Measurements from ENCODE around the gene FAIM. TPM values are rescaled to one million over a fixed set of nuclear protein-coding genes. Genes with fewer than 3 reads are reported as not detected.

Gene FAIM
- total and polyA plus RNA-seq, 4 donors, result 3.3 to 8.5 (median 5.1) TPM

GRCh38 chr3:138573138-138573537 lies 35.4 kb upstream of the FAIM start:
- 98% methylated on average over 1 of the region's 1 CpG for WGBS
- no peak for TF ChIP-seq EGR1 (IDR thresholded peaks at IDR 0.05; ENCODE audit: low read depth in 2 of 2)
- no peak for TF ChIP-seq NR2F2 (IDR thresholded peaks at IDR 0.05)
- no peak for TF ChIP-seq HNF4A (conservative IDR thresholded peaks at IDR 0.05)
- TF ChIP-seq, protein P1, sequence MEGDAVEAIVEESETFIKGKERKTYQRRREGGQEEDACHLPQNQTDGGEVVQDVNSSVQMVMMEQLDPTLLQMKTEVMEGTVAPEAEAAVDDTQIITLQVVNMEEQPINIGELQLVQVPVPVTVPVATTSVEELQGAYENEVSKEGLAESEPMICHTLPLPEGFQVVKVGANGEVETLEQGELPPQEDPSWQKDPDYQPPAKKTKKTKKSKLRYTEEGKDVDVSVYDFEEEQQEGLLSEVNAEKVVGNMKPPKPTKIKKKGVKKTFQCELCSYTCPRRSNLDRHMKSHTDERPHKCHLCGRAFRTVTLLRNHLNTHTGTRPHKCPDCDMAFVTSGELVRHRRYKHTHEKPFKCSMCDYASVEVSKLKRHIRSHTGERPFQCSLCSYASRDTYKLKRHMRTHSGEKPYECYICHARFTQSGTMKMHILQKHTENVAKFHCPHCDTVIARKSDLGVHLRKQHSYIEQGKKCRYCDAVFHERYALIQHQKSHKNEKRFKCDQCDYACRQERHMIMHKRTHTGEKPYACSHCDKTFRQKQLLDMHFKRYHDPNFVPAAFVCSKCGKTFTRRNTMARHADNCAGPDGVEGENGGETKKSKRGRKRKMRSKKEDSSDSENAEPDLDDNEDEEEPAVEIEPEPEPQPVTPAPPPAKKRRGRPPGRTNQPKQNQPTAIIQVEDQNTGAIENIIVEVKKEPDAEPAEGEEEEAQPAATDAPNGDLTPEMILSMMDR (IDR thresholded peaks at IDR 0.05; ENCODE audit: low read depth, low read length, missing input control), result no peak
- no peak for TF ChIP-seq SP1 (IDR thresholded peaks at IDR 0.05)
- TF ChIP-seq, protein P2, sequence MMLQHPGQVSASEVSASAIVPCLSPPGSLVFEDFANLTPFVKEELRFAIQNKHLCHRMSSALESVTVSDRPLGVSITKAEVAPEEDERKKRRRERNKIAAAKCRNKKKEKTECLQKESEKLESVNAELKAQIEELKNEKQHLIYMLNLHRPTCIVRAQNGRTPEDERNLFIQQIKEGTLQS (IDR thresholded peaks at IDR 0.05), result no peak
- no peak for TF ChIP-seq FOXA2 (IDR thresholded peaks at IDR 0.05)
- TF ChIP-seq, protein P3, sequence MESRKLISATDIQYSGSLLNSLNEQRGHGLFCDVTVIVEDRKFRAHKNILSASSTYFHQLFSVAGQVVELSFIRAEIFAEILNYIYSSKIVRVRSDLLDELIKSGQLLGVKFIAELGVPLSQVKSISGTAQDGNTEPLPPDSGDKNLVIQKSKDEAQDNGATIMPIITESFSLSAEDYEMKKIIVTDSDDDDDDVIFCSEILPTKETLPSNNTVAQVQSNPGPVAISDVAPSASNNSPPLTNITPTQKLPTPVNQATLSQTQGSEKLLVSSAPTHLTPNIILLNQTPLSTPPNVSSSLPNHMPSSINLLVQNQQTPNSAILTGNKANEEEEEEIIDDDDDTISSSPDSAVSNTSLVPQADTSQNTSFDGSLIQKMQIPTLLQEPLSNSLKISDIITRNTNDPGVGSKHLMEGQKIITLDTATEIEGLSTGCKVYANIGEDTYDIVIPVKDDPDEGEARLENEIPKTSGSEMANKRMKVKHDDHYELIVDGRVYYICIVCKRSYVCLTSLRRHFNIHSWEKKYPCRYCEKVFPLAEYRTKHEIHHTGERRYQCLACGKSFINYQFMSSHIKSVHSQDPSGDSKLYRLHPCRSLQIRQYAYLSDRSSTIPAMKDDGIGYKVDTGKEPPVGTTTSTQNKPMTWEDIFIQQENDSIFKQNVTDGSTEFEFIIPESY (IDR thresholded peaks at IDR 0.05), result no peak
- no peak for TF ChIP-seq FOXA1 (IDR thresholded peaks at IDR 0.05)
- TF ChIP-seq JUND (IDR thresholded peaks at IDR 0.05), result no peak
- no peak for TF ChIP-seq MAX (IDR thresholded peaks at IDR 0.05)
- TF ChIP-seq, protein P4, sequence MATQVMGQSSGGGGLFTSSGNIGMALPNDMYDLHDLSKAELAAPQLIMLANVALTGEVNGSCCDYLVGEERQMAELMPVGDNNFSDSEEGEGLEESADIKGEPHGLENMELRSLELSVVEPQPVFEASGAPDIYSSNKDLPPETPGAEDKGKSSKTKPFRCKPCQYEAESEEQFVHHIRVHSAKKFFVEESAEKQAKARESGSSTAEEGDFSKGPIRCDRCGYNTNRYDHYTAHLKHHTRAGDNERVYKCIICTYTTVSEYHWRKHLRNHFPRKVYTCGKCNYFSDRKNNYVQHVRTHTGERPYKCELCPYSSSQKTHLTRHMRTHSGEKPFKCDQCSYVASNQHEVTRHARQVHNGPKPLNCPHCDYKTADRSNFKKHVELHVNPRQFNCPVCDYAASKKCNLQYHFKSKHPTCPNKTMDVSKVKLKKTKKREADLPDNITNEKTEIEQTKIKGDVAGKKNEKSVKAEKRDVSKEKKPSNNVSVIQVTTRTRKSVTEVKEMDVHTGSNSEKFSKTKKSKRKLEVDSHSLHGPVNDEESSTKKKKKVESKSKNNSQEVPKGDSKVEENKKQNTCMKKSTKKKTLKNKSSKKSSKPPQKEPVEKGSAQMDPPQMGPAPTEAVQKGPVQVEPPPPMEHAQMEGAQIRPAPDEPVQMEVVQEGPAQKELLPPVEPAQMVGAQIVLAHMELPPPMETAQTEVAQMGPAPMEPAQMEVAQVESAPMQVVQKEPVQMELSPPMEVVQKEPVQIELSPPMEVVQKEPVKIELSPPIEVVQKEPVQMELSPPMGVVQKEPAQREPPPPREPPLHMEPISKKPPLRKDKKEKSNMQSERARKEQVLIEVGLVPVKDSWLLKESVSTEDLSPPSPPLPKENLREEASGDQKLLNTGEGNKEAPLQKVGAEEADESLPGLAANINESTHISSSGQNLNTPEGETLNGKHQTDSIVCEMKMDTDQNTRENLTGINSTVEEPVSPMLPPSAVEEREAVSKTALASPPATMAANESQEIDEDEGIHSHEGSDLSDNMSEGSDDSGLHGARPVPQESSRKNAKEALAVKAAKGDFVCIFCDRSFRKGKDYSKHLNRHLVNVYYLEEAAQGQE (IDR thresholded peaks at IDR 0.05), result no peak
- no peak for TF ChIP-seq GABPA (IDR thresholded peaks at IDR 0.05 in 1 of 2, conservative IDR thresholded peaks at IDR 0.05 in 1 of 2)
- no peak for TF ChIP-seq HNF4G (IDR thresholded peaks at IDR 0.05)
- TF ChIP-seq YY1 (IDR thresholded peaks at IDR 0.05), result no peak
- Histone ChIP-seq H3K9me3 (ENCODE audit: control insufficient read depth in 4 of 4, low read length in 3 of 4) (peaks cover 0 to 7% (median 2%) of the 10 kb centered on the region in 4 donors), H3K27me3 (ENCODE audit: control insufficient read depth in 4 of 4, insufficient read depth in 4 of 4, low read length in 3 of 4) (no peaks in the 10 kb centered on the region), H3K36me3 (ENCODE audit: control insufficient read depth in 4 of 4, insufficient read depth in 3 of 4, low read depth in 1 of 4, low read length in 3 of 4) (peaks cover 3 to 13% (median 4%) of the 10 kb centered on the region in 4 donors), H3K9ac (ENCODE audit: low read depth in 1 of 2, low read length in 2 of 2) (no peak overlapping the region), H3K4me1 (ENCODE audit: control insufficient read depth in 4 of 4, insufficient read depth in 4 of 4, low read length in 3 of 4) (peaks cover 0 to under 1% (median 0%) of the 10 kb centered on the region in 4 donors), H3K4me3 (ENCODE audit: low read depth in 1 of 3, low read length in 3 of 3) (no peak overlapping the region), H3K27ac (ENCODE audit: low read depth in 1 of 2, low read length in 2 of 2) (no peak overlapping the region)
- no peak for DNase-seq (ENCODE audit: low spot score)

DNA sequence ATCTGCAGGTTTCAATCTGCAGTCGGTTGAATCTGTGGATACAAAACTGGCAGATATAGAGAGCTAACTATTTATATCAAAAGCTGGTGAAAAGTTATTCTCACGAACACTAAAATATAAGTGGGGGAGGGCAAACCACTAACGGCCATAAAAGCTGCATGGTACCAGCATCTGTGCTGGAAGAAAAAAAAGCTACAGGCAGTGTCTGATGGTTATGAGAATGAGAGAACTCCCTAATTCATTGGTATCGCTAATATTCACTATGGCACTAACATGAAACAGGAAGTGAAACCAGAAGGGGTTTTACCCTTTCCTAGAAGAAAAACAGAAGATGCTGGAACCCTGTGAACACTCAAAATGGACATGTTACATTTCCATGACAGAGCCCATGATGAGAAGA lies 30.4 kb upstream of the FAIM start:
- Histone ChIP-seq H3K27me3 (ENCODE audit: control insufficient read depth in 4 of 4, insufficient read depth in 4 of 4, low read length in 3 of 4) (no peaks in the 10 kb centered on the region), H3K36me3 (ENCODE audit: control insufficient read depth in 4 of 4, insufficient read depth in 3 of 4, low read depth in 1 of 4, low read length in 3 of 4) (peaks cover 0 to 4% (median 1%) of the 10 kb centered on the region in 4 donors), H3K9ac (ENCODE audit: low read depth in 1 of 2, low read length in 2 of 2) (no peak overlapping the region), H3K9me3 (ENCODE audit: control insufficient read depth in 4 of 4, low read length in 3 of 4) (peaks cover 0 to 7% (median 2%) of the 10 kb centered on the region in 4 donors), H3K4me3 (ENCODE audit: low read depth in 1 of 3, low read length in 3 of 3) (no peak overlapping the region), H3K27ac (ENCODE audit: low read depth in 1 of 2, low read length in 2 of 2) (no peak overlapping the region), H3K4me1 (ENCODE audit: control insufficient read depth in 4 of 4, insufficient read depth in 4 of 4, low read length in 3 of 4) (peaks cover 0 to 3% (median 0%) of the 10 kb centered on the region in 4 donors)
- DNase-seq (ENCODE audit: low spot score), result no peak
- TF ChIP-seq JUND (IDR thresholded peaks at IDR 0.05) (no peak), NR2F2 (IDR thresholded peaks at IDR 0.05) (no peak), EGR1 (IDR thresholded peaks at IDR 0.05; ENCODE audit: low read depth in 2 of 2) (no peak), YY1 (IDR thresholded peaks at IDR 0.05) (no peak), MAX (IDR thresholded peaks at IDR 0.05) (no peak), GABPA (IDR thresholded peaks at IDR 0.05 in 1 of 2, conservative IDR thresholded peaks at IDR 0.05 in 1 of 2) (no peak), FOXA2 (IDR thresholded peaks at IDR 0.05) (no peak)
- TF ChIP-seq, protein P2 (IDR thresholded peaks at IDR 0.05), result no peak
- 79% methylated on average over 4 of the region's 4 CpGs for WGBS
